C4-2B (cell line): Measurements from ENCODE around the gene CDH8.

Experiments used
- ZFX ChIP-seq: fragments of 450-650 bp; IDR thresholded peaks from 2 replicates; pipeline ENCODE4 v1.6.1; 2017
- TF ChIP-seq, protein P1 (sequence below): fragments of 450-650 bp; conservative IDR thresholded peaks from 2 replicates; pipeline ENCODE4 v1.5.1; 2017; ENCODE audit warnings: mild to moderate bottlenecking

- TF ChIP-seq, protein P1, sequence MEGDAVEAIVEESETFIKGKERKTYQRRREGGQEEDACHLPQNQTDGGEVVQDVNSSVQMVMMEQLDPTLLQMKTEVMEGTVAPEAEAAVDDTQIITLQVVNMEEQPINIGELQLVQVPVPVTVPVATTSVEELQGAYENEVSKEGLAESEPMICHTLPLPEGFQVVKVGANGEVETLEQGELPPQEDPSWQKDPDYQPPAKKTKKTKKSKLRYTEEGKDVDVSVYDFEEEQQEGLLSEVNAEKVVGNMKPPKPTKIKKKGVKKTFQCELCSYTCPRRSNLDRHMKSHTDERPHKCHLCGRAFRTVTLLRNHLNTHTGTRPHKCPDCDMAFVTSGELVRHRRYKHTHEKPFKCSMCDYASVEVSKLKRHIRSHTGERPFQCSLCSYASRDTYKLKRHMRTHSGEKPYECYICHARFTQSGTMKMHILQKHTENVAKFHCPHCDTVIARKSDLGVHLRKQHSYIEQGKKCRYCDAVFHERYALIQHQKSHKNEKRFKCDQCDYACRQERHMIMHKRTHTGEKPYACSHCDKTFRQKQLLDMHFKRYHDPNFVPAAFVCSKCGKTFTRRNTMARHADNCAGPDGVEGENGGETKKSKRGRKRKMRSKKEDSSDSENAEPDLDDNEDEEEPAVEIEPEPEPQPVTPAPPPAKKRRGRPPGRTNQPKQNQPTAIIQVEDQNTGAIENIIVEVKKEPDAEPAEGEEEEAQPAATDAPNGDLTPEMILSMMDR, result no peak
- TF ChIP-seq ZFX, result no peak
Observed at GRCh38 chr16:61818850-61819249, 217.4 kb downstream of the CDH8 start.
